Endodermal cell (in vitro differentiated cells): ENCODE measurements around the gene ATP2B3. TPM values are rescaled to one million over a fixed set of nuclear protein-coding genes. Genes with fewer than 3 reads are reported as not detected.

ENCODE experiments used
- DNase-seq: peaks from one replicate; pipeline ENCODE4 v3.0.0-alpha.2; 2017
- H3K27ac ChIP-seq: 2 replicates; pipeline ENCODE4 v1.5.1; 2013; ENCODE audit warnings: mild to moderate bottlenecking, low read depth, low read length, moderate library complexity
- H3K27me3 ChIP-seq: 2 replicates; pipeline ENCODE4 v1.6.1; 2013; ENCODE audit warnings: mild to moderate bottlenecking, low read length, moderate library complexity; ENCODE audit not compliant: insufficient read depth, control insufficient read depth, poor library complexity, severe bottlenecking
- H3K36me3 ChIP-seq: 2 replicates; pipeline ENCODE4 v1.7.0; 2013; ENCODE audit warnings: mild to moderate bottlenecking, low read length, moderate library complexity; ENCODE audit not compliant: control insufficient read depth, insufficient read depth
- H3K4me1 ChIP-seq: one replicate; pipeline ENCODE4 v1.7.0; 2013; ENCODE audit warnings: low read length; ENCODE audit not compliant: control insufficient read depth, insufficient read depth
- H3K4me3 ChIP-seq: 2 replicates; pipeline ENCODE4 v1.5.1; 2013; ENCODE audit warnings: mild to moderate bottlenecking, low read length, moderate library complexity
- H3K9ac ChIP-seq: 2 replicates; pipeline ENCODE4 v1.6.1; 2013; ENCODE audit warnings: mild to moderate bottlenecking, low read length, moderate library complexity; ENCODE audit not compliant: poor library complexity, severe bottlenecking; ENCODE audit errors: extremely low read depth
- H3K9me3 ChIP-seq: 2 replicates; pipeline ENCODE4 v1.6.1; 2013; ENCODE audit warnings: mild to moderate bottlenecking, low read length, moderate library complexity; ENCODE audit not compliant: control insufficient read depth
- H3K27ac Mint-ChIP-seq: 2 replicates; pipeline ENCODE4 v1.8.0; 2020; ENCODE audit warnings: mixed read lengths
- H3K27me3 Mint-ChIP-seq: 2 replicates; pipeline ENCODE4 v1.8.0; 2021; ENCODE audit warnings: mild to moderate bottlenecking, mixed read lengths; ENCODE audit not compliant: insufficient read depth
- H3K36me3 Mint-ChIP-seq: 2 replicates; pipeline ENCODE4 v1.8.0; 2020; ENCODE audit warnings: low read depth, mixed read lengths
- H3K4me1 Mint-ChIP-seq: 2 replicates; pipeline ENCODE4 v1.8.0; 2020; ENCODE audit warnings: mixed read lengths
- H3K4me3 Mint-ChIP-seq: 2 replicates; pipeline ENCODE4 v1.8.0; 2020; ENCODE audit warnings: mild to moderate bottlenecking, moderate library complexity, mixed read lengths
- H3K9me3 Mint-ChIP-seq: 2 replicates; pipeline ENCODE4 v1.8.0; 2020; ENCODE audit warnings: mild to moderate bottlenecking, mixed read lengths
- WGBS, 2 experiments: methylation state at CpG; one replicate each; pipeline versions ENCODE4 v1.1.5 to v1.1.7; 2013; ENCODE audit warnings: missing lambda C conversion rate in 2 of 2, mixed read lengths in 1 of 2; ENCODE audit not compliant: insufficient coverage in 1 of 2, insufficient read length in 1 of 2; 5-methylcytosine and 5-hydroxymethylcytosine counted together
- total RNA-seq, 2 donors: library from RNA; stranded (reverse); fragmentation: NEBNext Ultra II Directional in 1 of 2; extraction: Animal tissue kit (Norgen Biotek cat#: 25700) in 1 of 2; gene quantifications; 2 replicates in 1 of 2; 3 replicates in 1 of 2; pipeline ENCODE4 v1.2.1, GENCODE V29; 2021
- TF ChIP-seq, protein P1 (sequence below): fragments of 200-600 bp; sonication (generic); conservative IDR thresholded peaks from 2 replicates; pipeline ENCODE4 v1.5.0; 2021; ENCODE audit warnings: antibody characterized with exemption, mild to moderate bottlenecking

ATP2B3 gene
- total RNA-seq, 2 donors from 2014 or later = not detected

DNA sequence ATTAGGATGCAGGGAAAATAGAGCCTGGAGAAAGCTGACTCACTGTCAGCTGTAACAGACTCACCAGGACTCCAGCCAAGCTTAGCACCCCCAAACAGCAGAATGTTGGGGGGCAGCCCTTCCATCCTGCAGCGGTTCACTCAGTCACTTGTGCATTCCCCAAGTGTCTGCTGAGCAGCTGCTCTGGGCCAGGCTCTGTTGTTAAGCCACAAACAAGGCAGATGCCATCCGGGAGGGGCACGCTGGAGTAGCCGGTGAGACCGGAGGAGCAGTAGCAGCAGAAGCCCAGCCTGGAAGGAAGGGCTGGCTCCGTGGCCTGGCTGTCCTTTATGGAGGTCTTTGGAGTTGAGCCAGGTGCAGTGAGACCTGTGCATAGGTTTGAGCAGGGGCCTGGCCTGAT lies 59.5 kb downstream of the ATP2B3 start:
- H3K27me3 Mint-ChIP-seq = peaks cover 5% of the 10 kb centered on the region
- 90% methylated on average over 6 of the region's 6 CpGs; no CpG with 5 or more reads in 1 of the 2 experiments for WGBS, 2 experiments
- Histone ChIP-seq H3K36me3 (no peaks in the 10 kb centered on the region), H3K9ac (no peak overlapping the region), H3K27me3 (no peaks in the 10 kb centered on the region), H3K9me3 (no peaks in the 10 kb centered on the region), H3K4me1 (no peaks in the 10 kb centered on the region), H3K4me3 (no peak overlapping the region), H3K27ac (no peak overlapping the region)
- peaks cover 64% of the 10 kb centered on the region for H3K9me3 Mint-ChIP-seq
- TF ChIP-seq, protein P1, sequence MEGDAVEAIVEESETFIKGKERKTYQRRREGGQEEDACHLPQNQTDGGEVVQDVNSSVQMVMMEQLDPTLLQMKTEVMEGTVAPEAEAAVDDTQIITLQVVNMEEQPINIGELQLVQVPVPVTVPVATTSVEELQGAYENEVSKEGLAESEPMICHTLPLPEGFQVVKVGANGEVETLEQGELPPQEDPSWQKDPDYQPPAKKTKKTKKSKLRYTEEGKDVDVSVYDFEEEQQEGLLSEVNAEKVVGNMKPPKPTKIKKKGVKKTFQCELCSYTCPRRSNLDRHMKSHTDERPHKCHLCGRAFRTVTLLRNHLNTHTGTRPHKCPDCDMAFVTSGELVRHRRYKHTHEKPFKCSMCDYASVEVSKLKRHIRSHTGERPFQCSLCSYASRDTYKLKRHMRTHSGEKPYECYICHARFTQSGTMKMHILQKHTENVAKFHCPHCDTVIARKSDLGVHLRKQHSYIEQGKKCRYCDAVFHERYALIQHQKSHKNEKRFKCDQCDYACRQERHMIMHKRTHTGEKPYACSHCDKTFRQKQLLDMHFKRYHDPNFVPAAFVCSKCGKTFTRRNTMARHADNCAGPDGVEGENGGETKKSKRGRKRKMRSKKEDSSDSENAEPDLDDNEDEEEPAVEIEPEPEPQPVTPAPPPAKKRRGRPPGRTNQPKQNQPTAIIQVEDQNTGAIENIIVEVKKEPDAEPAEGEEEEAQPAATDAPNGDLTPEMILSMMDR = no peak
- no peak overlapping the region for H3K4me3 Mint-ChIP-seq
- H3K4me1 Mint-ChIP-seq = peaks cover 8% of the 10 kb centered on the region
- H3K27ac Mint-ChIP-seq = no peak overlapping the region
- no peak for DNase-seq
- H3K36me3 Mint-ChIP-seq = no peaks in the 10 kb centered on the region

DNA sequence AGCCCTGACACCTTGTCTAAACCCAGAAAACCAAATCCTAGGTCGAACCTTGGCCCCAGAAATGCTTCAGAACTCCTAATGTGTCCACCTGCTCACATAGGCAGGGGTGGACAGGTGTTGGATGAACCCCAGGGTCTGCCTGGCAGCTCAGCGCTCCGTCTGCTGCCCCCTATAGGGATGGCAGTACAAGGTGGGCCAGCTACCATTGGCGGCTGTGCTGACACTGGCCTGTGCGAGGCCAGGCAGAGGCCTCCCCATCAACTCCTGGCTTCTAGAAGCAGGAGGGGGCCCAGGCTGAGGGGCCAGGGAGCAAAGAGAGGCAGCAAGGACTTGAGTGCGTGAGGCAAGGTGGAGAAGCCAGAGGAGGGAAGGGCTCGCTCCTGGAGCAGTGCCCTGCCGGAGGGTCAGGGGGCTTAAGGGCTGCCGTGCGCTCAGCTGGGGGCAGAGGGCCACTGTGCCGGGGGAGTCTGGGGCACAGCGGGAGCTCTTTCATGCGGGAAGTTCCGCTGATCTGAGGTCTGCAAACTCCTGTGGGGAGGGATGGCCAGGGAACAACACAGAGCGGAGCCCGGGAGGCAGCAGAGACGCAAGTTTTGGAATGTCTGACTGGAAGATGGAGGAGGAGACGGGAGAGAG lies 60.9 kb downstream of the ATP2B3 start:
- H3K4me3 Mint-ChIP-seq = no peak overlapping the region

DNA sequence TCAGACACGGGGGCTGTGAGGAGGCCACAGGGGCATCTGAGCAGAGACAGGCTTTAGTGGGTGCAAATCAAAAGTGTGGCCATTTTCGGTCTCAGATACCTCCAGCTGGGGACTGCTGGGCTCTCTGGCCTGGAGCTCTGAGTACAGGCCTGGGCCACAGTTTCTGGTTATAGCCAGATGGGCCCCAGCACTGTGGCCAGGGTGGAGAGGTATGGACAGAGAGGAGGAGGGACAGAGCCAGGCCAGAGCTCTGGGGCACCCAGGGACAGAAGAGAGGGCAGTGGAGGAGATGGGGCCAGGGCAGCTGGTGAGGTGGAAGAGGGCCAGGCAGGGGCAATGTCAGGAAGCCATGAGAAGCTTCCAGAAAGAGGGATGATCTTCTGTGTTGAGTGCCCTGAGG lies 61.4 kb downstream of the ATP2B3 start:
- H3K4me3 ChIP-seq = no peak overlapping the region
- Mint-ChIP-seq H3K9me3 (peaks cover 71% of the 10 kb centered on the region), H3K36me3 (no peaks in the 10 kb centered on the region), H3K27ac (no peak overlapping the region), H3K4me3 (no peak overlapping the region), H3K27me3 (peaks cover 5% of the 10 kb centered on the region), H3K4me1 (peaks cover 8% of the 10 kb centered on the region)
- 51 to 63% methylated on average over 2 of the region's 2 CpGs for WGBS, 2 experiments
- no peaks in the 10 kb centered on the region for H3K4me1 ChIP-seq
- H3K27me3 ChIP-seq = no peaks in the 10 kb centered on the region
- H3K36me3 ChIP-seq = no peaks in the 10 kb centered on the region
- TF ChIP-seq, protein P1 = no peak
- H3K9ac ChIP-seq = no peak overlapping the region
- no peak for DNase-seq
- H3K9me3 ChIP-seq = no peaks in the 10 kb centered on the region
- no peak overlapping the region for H3K27ac ChIP-seq

More for the DNA sequence above, 60.9 kb downstream of the ATP2B3 start:
- peaks cover 5% of the 10 kb centered on the region for H3K27me3 Mint-ChIP-seq
- H3K4me1 Mint-ChIP-seq = peaks cover 8% of the 10 kb centered on the region
- TF ChIP-seq, protein P1 = peak; percentile 70
- DNase-seq = peak; percentile 78
- Histone ChIP-seq H3K27ac (no peak overlapping the region), H3K36me3 (no peaks in the 10 kb centered on the region), H3K9me3 (no peaks in the 10 kb centered on the region), H3K27me3 (no peaks in the 10 kb centered on the region), H3K9ac (no peak overlapping the region), H3K4me1 (no peaks in the 10 kb centered on the region), H3K4me3 (no peak overlapping the region)
- H3K27ac Mint-ChIP-seq = no peak overlapping the region
- no peaks in the 10 kb centered on the region for H3K36me3 Mint-ChIP-seq
- 62 to 73% methylated on average over 3 to 18 of the region's 18 CpGs for WGBS, 2 experiments
- H3K9me3 Mint-ChIP-seq = peaks cover 71% of the 10 kb centered on the region
